GM19035 (cell line): ENCODE measurements around the gene TCEAL4.
"Not testable (repeated sequence)": the region's sequence is repeated elsewhere in the genome, so short reads cannot be mapped to it uniquely, and the experiment has no call there.

Source experiments
- ATAC-seq: cut with Tn5 transposase; IDR thresholded peaks from one replicate; pipeline ENCODE4 v1.9.1; 2021; ENCODE audit not compliant: unreplicated experiment

The TCEAL4 gene

DNA sequence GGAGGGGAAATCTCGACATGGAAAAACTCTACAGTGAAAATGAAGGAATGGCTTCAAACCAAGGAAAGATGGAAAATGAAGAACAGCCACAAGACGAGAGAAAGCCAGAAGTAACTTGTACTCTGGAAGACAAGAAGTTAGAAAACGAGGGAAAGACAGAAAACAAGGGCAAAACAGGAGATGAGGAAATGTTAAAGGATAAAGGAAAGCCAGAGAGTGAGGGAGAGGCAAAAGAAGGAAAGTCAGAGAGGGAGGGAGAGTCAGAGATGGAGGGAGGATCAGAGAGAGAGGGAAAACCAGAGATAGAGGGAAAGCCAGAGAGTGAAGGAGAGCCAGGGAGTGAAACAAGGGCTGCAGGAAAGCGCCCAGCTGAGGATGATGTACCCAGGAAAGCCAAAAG, 1.3 kb downstream of the TCEAL4 start:
- no peak for ATAC-seq

GRCh38 chrX:103592295-103592694, 7.0 kb downstream of the TCEAL4 start:
- ATAC-seq = not testable (repeated sequence)

- not testable (repeated sequence) for ATAC-seq
Observed at GRCh38 chrX:103595202-103595601, 9.9 kb downstream of the TCEAL4 start.

- ATAC-seq = peak; percentile 84
Observed at GRCh38 chrX:103607364-103608305, 22.3 kb downstream of the TCEAL4 start, which contains the start of gene TCEAL3. Gene TCEAL3 (plus strand): TSS chrX:103607963. CDS start chrX:103609065, 1,102 bp downstream.

DNA sequence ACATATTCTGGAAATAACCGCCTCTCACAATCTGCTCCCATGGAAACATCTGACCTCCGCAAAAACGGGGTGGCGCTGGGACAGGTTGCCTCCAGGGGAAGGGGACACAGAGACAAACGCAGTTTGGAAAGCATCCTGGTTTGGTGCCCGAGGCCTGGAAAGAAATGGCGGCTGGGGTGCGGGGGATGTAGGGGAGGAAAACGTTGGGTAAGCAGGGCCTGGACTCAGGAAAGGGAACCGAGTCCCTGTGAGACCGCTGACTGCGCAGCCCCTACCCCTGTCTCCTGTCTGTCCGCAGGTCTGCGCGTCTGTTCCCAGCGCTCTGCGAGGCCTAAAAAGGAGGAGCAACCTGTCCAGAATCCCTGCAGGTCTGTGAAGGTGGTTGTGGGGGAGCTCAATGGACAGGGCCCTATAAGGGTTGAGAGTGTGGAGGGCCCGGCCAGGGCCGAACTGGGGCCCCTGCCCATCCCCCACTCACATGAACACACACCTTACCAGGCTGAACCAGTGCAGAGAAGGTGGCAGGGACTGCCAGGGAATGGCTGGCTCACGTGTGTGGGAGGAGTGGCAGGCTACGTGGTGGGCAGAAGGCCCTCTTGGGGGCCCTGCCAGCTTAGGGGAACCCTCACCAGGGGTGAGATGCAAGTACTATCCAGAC, 23.1 kb downstream of the TCEAL4 start:
- peak; percentile 33 for ATAC-seq

DNA sequence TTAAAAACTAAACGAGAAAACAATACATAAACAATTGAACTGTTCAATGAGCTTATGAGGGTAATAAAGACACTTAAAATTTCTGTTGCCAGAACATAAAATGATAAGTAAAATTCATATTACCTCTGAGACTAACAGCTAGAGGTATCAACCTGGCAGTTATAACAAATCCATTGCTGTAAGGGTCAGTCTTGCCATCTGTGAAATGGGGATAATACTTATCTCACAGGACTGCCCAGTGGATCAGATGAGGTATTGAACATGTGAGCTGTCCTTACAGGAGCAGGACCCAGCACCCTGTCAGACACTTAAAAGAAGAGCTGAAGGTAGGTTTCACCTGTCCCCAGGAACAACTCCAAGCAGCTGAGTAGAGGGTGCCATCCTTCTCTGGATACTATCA, 25.0 kb downstream of the TCEAL4 start:
- ATAC-seq = no peak

DNA sequence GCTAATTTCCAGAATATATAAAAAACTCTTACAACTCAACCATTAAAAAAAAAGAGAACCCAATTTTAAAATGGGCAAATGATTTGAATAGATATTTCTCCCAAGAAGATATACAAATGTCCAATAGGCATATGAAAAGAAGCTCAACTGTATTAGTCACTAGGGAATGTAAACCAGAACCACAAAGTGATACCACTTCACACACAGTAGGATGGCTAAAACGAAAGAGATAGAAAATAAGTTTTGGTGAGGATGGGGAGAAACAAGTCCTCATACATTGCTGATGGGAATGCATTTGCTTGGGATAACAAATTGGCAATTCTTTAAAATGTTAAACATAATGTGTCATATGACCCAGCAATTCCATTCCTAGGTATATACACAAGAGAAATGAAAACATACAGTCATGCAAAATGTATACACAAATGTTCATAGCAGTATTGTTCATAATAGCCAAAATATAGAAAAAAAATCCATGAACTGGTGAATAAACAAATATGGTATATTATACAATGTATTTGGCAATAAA, 28.1 kb downstream of the TCEAL4 start:
- no peak for ATAC-seq

DNA sequence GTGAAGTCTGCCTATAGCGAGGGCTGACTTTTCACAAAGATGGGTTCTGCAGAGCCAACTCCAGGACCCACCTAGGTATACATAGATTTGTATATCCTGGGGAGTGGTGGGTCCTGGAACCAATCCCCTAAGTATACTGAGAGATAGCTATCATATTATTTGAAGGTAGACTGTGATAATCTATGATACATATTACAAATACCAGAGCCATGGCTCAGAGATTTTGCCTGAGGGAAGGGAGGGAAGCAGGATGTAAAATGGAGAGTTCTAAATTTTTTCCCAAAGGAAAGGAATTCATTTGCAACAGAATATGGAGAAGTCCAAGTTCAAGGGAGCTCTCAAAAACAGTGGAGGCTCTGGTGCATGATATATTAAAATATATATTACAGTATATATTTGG, 29.7 kb downstream of the TCEAL4 start:
- ATAC-seq = no peak

DNA sequence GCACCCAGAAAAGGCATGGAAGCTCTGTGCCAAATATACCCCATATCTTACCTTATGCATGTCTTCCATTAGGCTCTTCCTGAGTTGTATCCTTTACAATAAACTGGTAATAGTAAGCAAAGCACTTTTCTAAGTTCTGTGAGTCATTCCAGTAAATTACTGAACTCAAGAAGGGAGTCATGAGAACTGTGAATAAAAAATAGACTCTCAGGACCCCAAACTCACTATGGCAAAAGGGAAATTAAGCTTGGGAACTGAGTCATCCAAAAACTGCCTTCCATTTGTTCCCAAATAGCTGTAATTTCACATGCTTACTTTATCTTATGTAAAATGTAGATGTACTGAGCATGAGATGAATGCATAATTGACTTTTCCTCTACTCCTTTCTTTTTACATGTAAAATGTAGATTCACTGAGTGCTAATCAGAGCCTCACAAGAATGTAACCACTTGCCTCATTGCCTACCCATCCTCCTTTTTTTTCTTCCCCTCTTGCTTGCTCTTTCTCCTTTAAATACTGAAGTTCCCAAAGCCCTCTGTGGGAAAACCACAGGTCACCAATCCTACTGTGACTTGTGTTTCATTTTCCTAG, 30.6 kb downstream of the TCEAL4 start:
- no peak for ATAC-seq

DNA sequence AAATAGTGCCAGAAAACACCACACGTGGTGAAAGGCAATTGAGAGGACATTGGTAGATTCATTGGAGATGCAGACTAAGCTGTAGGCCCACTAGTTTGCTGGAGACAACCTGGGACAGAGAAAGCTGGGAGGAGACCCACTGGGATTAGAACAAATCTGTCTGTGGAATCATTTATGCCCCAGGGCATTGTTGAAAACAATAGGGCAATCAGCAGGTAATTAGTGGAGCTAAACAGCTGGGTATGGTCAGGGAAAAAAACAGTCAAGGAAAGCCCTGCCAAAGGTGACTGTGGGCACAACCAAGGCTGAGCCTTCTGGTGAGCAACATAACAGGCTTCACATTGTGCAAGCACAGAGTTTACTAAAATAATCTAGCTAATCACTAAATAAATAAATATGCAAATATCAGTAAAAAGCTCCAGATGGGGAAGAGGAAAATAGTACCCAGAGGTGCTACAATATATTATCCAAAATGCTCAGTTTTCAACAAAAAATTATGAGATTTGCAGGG, 31.4 kb downstream of the TCEAL4 start:
- no peak for ATAC-seq

DNA sequence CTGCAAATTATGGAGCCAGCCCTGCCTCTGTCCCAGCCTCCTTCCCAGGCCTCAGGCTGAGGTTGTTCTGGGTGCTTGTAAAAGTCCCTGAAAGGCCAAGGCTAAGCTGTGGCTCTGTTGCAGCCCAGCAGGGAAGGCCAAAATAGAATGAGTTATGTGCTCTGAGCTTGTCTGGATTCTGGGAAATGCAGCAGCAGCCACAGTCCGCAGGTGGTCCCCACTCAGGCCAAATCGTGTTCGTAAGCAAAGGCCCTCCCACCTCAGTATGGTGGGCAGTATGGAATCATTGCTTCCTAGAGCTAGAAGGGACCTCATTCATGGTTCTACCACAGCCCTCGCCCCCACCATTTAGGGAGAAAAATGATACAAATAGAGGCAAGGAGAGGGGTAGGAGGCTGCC, 38.8 kb downstream of the TCEAL4 start:
- no peak for ATAC-seq

- no peak for ATAC-seq
Observed at GRCh38 chrX:103626855-103627254, 41.5 kb downstream of the TCEAL4 start.

DNA sequence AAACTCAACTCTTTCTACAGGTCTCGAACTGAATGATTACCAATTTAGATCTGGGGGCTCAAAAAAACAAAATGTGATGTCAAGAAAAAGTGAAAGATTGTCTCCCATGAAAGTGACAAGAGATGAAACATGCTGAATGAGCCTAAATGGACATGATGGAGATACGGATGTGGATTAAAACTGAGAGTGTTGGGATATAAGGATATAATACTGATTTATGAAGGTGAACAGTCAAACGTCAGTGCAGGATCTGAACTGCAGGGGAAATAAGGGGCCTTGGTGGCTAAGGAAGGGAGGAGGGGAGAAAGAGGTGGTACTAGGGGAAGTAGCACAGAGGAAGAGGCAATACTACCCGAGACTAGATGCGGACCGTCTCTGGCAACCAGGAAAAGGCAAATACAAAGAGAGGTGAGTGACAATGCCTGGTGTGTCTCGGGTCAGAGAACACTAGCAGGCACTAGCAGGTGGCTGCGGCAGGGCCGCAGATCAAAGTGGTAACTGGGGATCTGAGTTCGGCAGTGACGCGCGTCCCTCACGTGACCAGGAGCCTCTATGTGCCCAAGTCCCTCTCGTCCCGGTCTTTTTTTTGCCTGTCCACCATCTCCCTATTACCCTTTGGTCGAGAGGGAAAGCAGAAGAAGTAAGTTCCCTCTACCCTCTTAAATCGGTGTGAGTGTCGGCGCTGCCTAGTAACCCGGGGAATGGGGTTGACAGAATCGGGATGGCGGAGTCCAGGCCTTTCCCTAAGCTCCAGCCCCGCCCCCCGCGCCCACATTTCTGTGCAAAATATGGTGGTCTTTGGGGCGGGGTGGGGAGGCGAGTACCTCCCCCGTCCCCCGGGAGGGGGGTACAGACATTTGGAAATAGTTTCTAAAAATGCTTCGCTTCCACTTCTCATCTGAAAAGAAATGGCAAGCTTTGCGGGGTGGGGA, 43.3 kb downstream of the TCEAL4 start, which contains the start of gene TCEAL1:
Gene TCEAL1 (plus strand): TSS at position 590 of the 932 bp plus-strand sequence. CDS start 942 bp downstream, outside the sequence.
- peak; percentile 65 for ATAC-seq

DNA sequence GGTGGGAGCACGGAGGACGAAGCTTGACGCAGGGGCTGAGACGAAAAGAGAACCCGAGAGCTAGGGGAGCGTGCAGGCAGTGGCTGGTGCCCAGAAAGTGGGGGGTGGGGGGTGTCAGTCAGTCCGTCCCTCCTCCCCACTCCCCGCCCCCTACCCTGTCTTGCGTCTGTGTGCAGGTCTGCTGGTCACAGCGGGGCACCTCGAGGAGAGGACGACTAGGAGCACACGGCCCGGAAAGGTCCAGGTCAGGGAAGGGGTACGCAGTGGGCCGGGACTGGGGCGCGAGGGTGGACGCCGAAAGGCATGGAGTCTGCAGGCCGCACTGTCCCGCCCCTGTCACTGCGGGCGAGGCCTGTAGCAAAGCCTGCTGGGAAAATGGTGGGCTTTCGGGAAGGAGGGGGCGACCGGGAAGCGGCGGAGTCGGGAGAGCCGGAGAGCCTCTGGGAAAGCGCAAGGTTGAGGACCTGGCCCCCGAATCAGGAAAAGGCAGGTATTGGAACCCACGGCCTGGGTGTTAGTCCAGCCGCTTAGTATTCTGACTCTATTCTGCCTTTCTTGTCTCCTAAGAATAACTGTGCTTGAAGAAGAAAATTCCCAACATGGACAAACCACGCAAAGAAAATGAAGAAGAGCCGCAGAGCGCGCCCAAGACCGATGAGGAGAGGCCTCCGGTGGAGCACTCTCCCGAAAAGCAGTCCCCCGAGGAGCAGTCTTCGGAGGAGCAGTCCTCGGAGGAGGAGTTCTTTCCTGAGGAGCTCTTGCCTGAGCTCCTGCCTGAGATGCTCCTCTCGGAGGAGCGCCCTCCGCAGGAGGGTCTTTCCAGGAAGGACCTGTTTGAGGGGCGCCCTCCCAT, 44.2 kb downstream of the TCEAL4 start:
- ATAC-seq = peak; percentile 51

- no peak for ATAC-seq
Observed at GRCh38 chrX:103630171-103630511, 44.8 kb downstream of the TCEAL4 start.

DNA sequence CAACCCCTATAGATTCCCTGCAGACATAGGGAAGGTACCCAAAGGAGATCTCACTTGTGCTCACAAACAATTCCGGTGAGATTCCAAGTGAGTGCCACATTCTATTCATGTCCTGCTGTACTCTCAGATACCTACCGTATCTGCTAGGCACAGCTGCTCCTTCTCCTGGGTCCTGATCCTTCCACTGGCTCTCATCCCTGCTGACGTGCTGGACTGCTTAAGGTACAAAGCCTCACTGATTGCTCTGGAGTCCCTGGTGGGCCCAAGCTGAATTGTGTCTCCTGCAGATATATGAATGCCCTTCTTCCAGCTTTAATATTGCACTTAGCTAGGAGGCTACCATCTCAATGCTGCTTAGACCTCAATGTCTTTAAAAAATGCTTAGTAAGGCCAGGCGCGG, 45.8 kb downstream of the TCEAL4 start:
- ATAC-seq = no peak

DNA sequence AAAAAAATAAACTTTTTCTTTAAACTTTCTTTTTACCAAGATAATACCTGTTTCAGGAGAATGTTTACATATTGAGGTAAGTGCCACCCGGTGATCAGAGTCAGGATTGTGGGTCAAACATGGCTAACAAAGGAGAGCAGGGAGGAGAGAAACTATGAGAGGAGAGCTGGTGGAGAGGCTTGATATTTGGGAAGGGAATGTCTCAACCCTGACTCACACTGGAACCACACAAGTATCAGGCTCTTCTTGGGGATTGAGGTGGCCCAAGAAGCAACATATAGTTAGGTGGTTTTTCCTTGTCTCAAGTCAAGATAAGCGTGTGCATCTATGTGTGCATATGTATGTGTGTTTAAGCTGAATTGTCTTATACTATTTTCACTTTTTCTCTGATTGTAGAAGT, 50.1 kb downstream of the TCEAL4 start:
- ATAC-seq = no peak
